Peyer's patch (tissue), 4 donors: Measurements from ENCODE around the gene GAK.

ENCODE experiments used
- POLR2A ChIP-seq, 2 donors: fragments of 450-650 bp; IDR thresholded peaks; one replicate each; pipeline ENCODE4 v1.5.1; 2017; ENCODE audit warnings: antibody characterized with exemption in 2 of 2, mild to moderate bottlenecking in 2 of 2, moderate library complexity in 2 of 2
- TF ChIP-seq, protein P1 (sequence below), 6 experiments: fragments of 450-650 bp in 4 of 6; fragments of 200-600 bp in 2 of 6; sonication (generic) in 1 of 6; IDR thresholded peaks; one replicate each; pipeline ENCODE4 v1.5.1; 2017 to 2019; ENCODE audit warnings: antibody characterized with exemption in 6 of 6, mild to moderate bottlenecking in 3 of 6, moderate library complexity in 1 of 6

DNA sequence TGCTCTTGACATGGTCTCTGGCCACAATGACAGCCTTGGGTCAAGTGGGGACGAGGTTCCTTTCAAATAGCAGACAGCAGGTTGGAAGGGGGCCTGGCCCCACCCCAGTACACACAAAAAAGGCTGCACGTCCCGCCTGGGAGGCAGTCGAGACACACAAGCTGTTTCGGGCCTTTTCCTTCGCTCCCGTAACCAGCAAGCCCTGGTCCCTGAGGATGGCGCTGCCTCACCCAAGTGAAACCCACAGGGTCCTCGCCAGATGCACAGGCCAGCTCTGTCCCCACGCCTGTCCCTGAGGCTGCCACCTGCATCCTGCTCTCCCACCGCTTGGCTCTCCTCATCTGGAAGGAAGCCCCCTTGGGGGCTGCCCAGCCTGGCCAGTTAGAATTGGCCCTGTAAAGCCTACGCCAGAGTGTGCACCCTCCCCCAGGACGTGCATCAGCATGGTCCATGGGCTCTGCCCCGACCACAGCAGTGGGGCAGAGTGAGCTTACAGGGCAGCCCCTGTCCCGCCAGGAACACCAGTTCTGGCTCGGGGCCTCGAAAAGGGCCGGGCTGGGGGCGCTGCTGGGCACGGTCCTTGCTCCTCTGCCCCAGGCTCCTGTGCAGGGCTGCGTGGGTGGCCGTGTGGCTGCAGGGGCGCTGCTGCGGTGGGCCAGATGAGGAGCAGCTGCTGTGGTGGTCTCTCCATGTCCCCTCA, 108.2 kb downstream of the GAK start:
- TF ChIP-seq, protein P1, sequence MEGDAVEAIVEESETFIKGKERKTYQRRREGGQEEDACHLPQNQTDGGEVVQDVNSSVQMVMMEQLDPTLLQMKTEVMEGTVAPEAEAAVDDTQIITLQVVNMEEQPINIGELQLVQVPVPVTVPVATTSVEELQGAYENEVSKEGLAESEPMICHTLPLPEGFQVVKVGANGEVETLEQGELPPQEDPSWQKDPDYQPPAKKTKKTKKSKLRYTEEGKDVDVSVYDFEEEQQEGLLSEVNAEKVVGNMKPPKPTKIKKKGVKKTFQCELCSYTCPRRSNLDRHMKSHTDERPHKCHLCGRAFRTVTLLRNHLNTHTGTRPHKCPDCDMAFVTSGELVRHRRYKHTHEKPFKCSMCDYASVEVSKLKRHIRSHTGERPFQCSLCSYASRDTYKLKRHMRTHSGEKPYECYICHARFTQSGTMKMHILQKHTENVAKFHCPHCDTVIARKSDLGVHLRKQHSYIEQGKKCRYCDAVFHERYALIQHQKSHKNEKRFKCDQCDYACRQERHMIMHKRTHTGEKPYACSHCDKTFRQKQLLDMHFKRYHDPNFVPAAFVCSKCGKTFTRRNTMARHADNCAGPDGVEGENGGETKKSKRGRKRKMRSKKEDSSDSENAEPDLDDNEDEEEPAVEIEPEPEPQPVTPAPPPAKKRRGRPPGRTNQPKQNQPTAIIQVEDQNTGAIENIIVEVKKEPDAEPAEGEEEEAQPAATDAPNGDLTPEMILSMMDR (IDR thresholded peaks at IDR 0.05), result no peak
- TF ChIP-seq POLR2A (IDR thresholded peaks at IDR 0.05), result no peak
